ENCODE results near the gene MSL1. TPM values are rescaled to one million over a fixed set of nuclear protein-coding genes. Genes with fewer than 3 reads are reported as not detected.

The MSL1 gene
- total and polyA plus RNA-seq, 2 of the 13 experiments (the other 11 are each of a cell fraction or from before 2014, with no cell fraction given) = 63.8 to 88.5 TPM

DNA sequence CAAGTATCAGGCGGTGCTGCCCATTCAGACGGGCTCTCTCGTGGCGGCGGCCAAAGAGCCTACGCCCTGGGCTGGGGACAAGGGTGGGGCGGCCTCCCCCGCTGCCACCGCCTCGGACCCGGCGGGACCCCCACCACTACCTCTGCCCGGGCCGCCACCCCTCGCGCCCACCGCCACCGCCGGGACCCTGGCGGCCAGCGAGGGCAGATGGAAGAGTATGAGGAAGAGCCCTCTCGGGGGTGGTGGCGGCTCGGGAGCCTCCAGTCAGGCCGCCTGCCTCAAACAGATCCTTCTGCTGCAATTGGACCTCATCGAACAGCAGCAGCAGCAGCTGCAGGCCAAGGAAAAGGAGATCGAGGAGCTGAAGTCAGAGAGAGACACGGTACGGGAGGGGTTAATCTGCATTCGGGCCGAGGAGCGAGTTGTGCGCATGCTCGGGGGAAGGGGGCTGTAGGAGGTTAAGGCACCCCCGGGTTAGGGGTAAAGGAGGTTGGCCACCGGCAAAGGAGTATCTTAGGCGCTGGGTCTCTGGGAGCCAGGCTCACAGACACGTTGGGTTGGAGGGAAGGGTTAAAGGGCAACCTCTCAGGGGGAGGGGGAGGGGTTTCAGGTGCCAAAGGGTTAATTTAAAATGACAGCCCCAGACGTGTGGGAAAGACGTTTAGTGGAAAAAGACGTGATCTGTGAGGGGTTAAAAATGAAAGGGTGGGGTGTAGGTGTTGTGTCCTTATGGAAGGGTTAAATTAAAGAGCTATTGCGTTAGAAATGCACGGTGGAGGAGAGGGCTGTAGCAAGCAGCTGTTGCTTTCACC lies 1.4 kb downstream of the MSL1 start (continued):
- TF ChIP-seq ZNF543 (CRISPR knock-in tag; IDR thresholded peaks at IDR 0.05) = no peak; the same call in 1 of the 2 replicates
- no peak for TF ChIP-seq MED8 (CRISPR knock-in tag; IDR thresholded peaks at IDR 0.05; ENCODE audit: insufficient replicate concordance)
- TF ChIP-seq HMGA1 (CRISPR knock-in tag; conservative IDR thresholded peaks at IDR 0.05) = no peak
- peak; percentile 47; the same call in 1 of the 2 replicates for TF ChIP-seq SSRP1 (CRISPR knock-in tag; IDR thresholded peaks at IDR 0.05)
- no peak for TF ChIP-seq HCFC1 (IDR thresholded peaks at IDR 0.05; ENCODE audit: low read depth, low read length)
- TF ChIP-seq, protein P1, sequence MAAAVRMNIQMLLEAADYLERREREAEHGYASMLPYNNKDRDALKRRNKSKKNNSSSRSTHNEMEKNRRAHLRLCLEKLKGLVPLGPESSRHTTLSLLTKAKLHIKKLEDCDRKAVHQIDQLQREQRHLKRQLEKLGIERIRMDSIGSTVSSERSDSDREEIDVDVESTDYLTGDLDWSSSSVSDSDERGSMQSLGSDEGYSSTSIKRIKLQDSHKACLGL (CRISPR knock-in tag; IDR thresholded peaks at IDR 0.05) = no peak
- no peak for TF ChIP-seq ZNF20 (CRISPR knock-in tag; IDR thresholded peaks at IDR 0.05)
- TF ChIP-seq ZNF616 (CRISPR knock-in tag; IDR thresholded peaks at IDR 0.05; ENCODE audit: low read depth) = no peak
- no peak; the same call in 1 of the 2 replicates for TF ChIP-seq SPEN (CRISPR knock-in tag; IDR thresholded peaks at IDR 0.05; ENCODE audit: low read depth)
- TF ChIP-seq, protein P2, sequence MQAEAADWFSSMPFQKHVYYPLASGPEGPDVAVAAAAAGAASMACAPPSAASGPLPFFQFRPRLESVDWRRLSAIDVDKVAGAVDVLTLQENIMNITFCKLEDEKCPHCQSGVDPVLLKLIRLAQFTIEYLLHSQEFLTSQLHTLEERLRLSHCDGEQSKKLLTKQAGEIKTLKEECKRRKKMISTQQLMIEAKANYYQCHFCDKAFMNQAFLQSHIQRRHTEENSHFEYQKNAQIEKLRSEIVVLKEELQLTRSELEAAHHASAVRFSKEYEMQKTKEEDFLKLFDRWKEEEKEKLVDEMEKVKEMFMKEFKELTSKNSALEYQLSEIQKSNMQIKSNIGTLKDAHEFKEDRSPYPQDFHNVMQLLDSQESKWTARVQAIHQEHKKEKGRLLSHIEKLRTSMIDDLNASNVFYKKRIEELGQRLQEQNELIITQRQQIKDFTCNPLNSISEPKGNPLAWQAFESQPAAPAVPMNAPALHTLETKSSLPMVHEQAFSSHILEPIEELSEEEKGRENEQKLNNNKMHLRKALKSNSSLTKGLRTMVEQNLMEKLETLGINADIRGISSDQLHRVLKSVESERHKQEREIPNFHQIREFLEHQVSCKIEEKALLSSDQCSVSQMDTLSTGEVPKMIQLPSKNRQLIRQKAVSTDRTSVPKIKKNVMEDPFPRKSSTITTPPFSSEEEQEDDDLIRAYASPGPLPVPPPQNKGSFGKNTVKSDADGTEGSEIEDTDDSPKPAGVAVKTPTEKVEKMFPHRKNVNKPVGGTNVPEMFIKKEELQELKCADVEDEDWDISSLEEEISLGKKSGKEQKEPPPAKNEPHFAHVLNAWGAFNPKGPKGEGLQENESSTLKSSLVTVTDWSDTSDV (CRISPR knock-in tag; IDR thresholded peaks at IDR 0.05) = 0 out of 2 replicates have a peak, but pooled peaks have one; percentile 60
- TF ChIP-seq ARID2 (CRISPR knock-in tag; IDR thresholded peaks at IDR 0.05; ENCODE audit: borderline replicate concordance) = 0 out of 2 replicates have a peak, but pooled peaks have one; percentile 29
- TF ChIP-seq, protein P3, sequence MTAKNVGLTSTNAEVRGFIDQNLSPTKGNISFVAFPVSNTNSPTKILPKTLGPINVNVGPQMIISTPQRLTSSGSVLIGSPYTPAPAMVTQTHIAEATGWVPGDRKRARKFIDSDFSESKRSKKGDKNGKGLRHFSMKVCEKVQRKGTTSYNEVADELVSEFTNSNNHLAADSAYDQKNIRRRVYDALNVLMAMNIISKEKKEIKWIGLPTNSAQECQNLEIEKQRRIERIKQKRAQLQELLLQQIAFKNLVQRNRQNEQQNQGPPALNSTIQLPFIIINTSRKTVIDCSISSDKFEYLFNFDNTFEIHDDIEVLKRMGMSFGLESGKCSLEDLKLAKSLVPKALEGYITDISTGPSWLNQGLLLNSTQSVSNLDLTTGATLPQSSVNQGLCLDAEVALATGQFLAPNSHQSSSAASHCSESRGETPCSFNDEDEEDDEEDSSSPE (CRISPR knock-in tag; IDR thresholded peaks at IDR 0.05) = no peak
- TF ChIP-seq ZNF878 (CRISPR knock-in tag; IDR thresholded peaks at IDR 0.05) = peak; percentile 9; the same call in 1 of the 2 replicates
- TF ChIP-seq, protein P4, sequence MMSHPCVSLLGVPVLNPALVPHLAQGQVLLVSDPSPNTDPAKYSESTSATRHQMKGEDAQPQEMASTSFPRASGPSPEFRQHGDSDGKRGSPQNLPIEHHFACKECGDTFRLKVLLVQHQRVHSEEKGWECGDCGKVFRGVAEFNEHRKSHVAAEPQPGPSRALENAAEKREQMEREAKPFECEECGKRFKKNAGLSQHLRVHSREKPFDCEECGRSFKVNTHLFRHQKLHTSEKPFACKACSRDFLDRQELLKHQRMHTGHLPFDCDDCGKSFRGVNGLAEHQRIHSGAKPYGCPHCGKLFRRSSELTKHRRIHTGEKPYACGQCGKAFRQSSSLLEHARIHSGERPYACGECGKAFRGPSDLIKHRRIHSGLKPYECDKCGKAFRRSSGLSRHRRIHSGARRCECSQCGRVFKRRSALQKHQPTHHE (CRISPR knock-in tag; IDR thresholded peaks at IDR 0.05; ENCODE audit: borderline replicate concordance) = no peak
- TF ChIP-seq, protein P5, sequence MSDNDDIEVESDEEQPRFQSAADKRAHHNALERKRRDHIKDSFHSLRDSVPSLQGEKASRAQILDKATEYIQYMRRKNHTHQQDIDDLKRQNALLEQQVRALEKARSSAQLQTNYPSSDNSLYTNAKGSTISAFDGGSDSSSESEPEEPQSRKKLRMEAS (IDR thresholded peaks at IDR 0.05) = peak; percentile 65
- TF ChIP-seq, protein P6, sequence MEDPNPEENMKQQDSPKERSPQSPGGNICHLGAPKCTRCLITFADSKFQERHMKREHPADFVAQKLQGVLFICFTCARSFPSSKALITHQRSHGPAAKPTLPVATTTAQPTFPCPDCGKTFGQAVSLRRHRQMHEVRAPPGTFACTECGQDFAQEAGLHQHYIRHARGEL (CRISPR knock-in tag; IDR thresholded peaks at IDR 0.05) = no peak
- TF ChIP-seq, protein P7, sequence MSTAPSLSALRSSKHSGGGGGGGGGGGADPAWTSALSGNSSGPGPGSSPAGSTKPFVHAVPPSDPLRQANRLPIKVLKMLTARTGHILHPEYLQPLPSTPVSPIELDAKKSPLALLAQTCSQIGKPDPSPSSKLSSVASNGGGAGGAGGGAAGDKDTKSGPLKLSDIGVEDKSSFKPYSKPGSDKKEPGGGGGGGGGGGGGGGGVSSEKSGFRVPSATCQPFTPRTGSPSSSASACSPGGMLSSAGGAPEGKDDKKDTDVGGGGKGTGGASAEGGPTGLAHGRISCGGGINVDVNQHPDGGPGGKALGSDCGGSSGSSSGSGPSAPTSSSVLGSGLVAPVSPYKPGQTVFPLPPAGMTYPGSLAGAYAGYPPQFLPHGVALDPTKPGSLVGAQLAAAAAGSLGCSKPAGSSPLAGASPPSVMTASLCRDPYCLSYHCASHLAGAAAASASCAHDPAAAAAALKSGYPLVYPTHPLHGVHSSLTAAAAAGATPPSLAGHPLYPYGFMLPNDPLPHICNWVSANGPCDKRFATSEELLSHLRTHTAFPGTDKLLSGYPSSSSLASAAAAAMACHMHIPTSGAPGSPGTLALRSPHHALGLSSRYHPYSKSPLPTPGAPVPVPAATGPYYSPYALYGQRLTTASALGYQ (CRISPR knock-in tag; IDR thresholded peaks at IDR 0.05) = no peak
- no peak for TF ChIP-seq NFE2 (CRISPR knock-in tag; IDR thresholded peaks at IDR 0.05)
- peak; percentile 18; the same call in 1 of the 2 replicates for TF ChIP-seq ERF (CRISPR knock-in tag; IDR thresholded peaks at IDR 0.05)
- no peak for TF ChIP-seq ZNF773 (CRISPR knock-in tag; IDR thresholded peaks at IDR 0.05; ENCODE audit: borderline replicate concordance)
- TF ChIP-seq POLR2A (IDR thresholded peaks at IDR 0.05; ENCODE audit: insufficient read depth in 1 of 2, low read depth in 2 of 2, low read length in 2 of 2) = peak in 1 of 2 experiments; percentile 42; a peak in 1 of 4 replicates
